ENCODE measurements around the gene ITPKB. TPM values are rescaled to one million over a fixed set of nuclear protein-coding genes. Genes with fewer than 3 reads are reported as not detected.
A peak's percentile ranks its signal among the peaks of the same experiment; 100 is the strongest.

ITPKB gene
- total RNA-seq, 1 experiment from 2014 or later: 4.0 TPM

DNA sequence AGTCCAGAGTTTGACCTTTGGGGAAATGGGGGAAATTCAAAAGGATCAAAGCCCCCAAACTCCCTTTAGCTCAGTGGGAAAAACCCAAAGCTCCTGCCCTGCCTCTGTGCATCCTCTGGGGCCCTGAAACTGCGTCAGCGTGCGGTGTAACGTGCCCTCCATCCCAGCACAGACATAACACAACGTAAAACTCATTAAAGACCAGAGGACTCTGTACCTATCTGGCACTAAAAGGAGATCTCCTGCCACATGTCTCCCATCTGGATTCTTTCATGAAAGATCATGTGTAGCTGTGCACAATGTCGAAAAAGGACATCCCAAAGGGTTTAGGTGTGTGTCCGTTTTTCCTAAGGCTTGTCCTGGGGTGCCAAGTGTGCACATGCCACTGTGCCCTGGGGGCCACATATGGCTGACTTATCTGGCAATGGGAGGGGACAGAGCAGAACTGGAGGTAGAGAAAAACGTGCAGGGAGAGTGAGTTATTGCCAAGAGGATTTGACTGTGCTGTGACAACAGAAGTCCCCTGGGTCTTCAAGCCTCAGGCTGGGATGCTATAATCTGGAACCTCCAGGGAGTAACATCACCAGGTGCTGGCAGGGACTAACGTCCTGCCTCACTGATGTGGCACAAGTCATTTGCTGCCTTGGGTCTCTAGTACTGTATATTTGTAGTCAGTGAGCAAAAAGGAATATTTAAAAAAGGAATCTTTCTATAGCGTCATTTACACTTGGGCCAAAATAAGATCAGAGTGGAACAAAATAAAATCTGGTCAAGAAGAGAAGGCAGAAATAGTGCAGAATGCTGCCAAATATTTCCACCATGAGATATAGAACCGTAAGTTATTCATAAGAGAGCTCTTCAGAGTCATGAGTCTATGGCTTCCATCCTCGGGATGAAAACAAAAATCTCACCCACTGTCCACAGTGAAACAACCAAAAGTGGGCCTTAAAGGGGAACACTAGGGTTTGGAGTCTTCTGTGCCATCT is 52.3 kb downstream of the ITPKB start:
- Histone ChIP-seq H3K4me3 (no peak overlapping the region), H3K27me3 (replicated peaks) (no peaks in the 10 kb centered on the region), H3K9me3 (replicated peaks) (no peaks in the 10 kb centered on the region), H3K36me3 (no peaks in the 10 kb centered on the region), H3K4me1 (replicated peaks) (no peaks in the 10 kb centered on the region), H3K27ac (no peak overlapping the region)
- no peak for DNase-seq (ENCODE audit: low read depth in 1 of 2, low spot score in 2 of 2)

GRCh38 chr1:226685196-226685820 is 53.8 kb downstream of the ITPKB start:
- Histone ChIP-seq H3K4me1 (replicated peaks) (peaks cover 9% of the 10 kb centered on the region), H3K27ac (no peak overlapping the region), H3K27me3 (replicated peaks) (no peaks in the 10 kb centered on the region), H3K9me3 (replicated peaks) (no peaks in the 10 kb centered on the region), H3K36me3 (no peaks in the 10 kb centered on the region), H3K4me3 (no peak overlapping the region)
- no peak for DNase-seq (ENCODE audit: low read depth in 1 of 2, low spot score in 2 of 2)

GRCh38 chr1:226684026-226684425 is 55.1 kb downstream of the ITPKB start:
- no peak overlapping the region for H3K27ac ChIP-seq

DNA sequence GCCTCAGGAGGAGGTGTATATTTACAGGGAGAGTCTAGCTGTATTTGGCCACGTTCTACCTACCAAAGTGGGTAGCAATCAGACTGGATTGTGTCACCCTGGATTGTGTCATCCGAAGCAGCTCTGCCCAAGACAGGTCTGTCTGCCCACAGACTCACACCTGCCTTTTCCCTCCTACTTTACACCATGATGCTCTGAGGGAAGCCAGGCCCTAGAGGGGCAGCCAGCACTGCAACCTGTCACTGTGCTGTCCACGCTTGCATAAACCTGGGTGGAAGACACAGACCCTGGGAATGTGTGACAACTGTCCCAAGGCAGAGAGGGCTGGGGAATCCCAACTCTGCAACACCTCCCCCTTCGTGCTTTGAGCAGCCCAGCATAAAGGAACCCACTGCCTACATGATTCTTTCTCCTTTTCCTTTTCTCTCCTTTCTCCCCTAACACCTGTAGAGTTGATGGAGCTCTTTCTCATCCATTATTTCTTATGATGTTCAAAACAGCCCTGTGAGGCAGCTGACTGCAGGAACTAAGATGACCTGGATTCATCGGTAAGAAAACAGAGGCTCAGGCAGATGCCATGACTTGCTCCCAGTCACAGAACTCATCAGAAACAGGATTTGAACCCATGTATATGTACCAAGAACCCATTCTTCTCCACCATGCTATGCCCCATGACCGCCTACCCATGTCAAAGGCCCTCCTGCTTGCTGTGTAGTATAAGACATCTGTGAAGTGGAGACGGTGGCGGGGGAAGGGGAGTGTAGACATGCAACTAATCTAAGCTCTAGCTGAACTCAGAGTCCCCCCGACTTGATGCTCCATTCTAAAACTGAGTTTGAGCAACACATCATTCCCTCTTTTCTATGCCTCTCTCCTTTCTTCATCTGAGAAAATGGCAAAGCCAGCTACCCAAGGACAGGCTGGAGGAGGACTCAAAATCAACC is 55.9 kb downstream of the ITPKB start:
- no peak overlapping the region for H3K4me3 ChIP-seq
- no peaks in the 10 kb centered on the region for H3K9me3 ChIP-seq (replicated peaks)
- no peaks in the 10 kb centered on the region for H3K27me3 ChIP-seq (replicated peaks)
- H3K36me3 ChIP-seq: no peaks in the 10 kb centered on the region
- no peak for DNase-seq (ENCODE audit: low read depth in 1 of 2, low spot score in 2 of 2)
- peaks cover 18% of the 10 kb centered on the region for H3K4me1 ChIP-seq (replicated peaks)
- no peak overlapping the region for H3K27ac ChIP-seq

More at GRCh38 chr1:226684026-226684425, 55.1 kb downstream of the ITPKB start:
- H3K27me3 ChIP-seq (replicated peaks): no peaks in the 10 kb centered on the region
- H3K36me3 ChIP-seq: no peaks in the 10 kb centered on the region
- peaks cover 15% of the 10 kb centered on the region for H3K4me1 ChIP-seq (replicated peaks)
- H3K4me3 ChIP-seq: no peak overlapping the region
- DNase-seq (ENCODE audit: low read depth in 1 of 2, low spot score in 2 of 2): no peak
- no peaks in the 10 kb centered on the region for H3K9me3 ChIP-seq (replicated peaks)

DNA sequence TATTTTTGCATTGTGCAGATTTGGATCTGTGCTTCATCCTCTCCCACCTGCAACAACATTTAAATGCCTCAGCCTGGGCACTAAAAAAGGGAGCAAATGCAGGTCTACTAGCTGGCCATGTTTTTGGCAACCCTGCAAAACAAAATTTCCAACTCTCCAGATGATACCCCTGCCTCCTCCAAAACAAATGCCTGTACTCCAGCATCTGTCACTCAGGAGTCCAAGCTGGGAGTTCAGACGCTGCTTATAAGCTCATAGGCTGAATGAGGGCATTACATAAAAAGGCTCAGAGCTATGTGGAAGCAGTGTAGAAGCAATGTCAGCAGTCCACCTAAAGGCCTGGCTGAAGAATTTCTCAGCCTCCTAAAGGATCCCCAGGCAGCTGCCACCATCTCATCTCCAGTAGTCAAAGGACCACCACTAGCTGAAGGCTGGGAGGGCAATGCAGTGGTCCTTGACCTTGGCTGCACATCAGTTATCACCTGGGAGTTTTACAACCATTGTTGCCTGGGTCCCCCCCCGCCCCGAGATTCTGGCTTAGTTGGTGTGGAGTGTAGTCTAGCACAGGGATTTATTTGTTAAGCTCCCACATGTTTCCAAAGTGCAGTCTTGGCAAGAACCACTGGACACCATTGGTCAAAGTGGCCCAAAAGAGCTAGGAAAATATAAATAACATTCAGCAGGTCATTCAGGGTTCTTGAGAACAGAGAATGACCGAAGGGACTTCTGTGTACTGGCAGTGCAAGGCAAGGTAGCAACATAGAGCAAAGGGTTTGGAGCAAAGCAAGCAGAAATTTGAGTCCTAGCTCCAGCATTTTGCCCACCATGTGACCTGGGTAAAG is 57.2 kb downstream of the ITPKB start:
- no peaks in the 10 kb centered on the region for H3K27me3 ChIP-seq (replicated peaks)
- no peak overlapping the region for H3K27ac ChIP-seq
- H3K4me1 ChIP-seq (replicated peaks): peaks cover 31% of the 10 kb centered on the region
- DNase-seq (ENCODE audit: low read depth in 1 of 2, low spot score in 2 of 2): no peak
- no peaks in the 10 kb centered on the region for H3K36me3 ChIP-seq
- H3K9me3 ChIP-seq (replicated peaks): no peaks in the 10 kb centered on the region
- no peak overlapping the region for H3K4me3 ChIP-seq

DNA sequence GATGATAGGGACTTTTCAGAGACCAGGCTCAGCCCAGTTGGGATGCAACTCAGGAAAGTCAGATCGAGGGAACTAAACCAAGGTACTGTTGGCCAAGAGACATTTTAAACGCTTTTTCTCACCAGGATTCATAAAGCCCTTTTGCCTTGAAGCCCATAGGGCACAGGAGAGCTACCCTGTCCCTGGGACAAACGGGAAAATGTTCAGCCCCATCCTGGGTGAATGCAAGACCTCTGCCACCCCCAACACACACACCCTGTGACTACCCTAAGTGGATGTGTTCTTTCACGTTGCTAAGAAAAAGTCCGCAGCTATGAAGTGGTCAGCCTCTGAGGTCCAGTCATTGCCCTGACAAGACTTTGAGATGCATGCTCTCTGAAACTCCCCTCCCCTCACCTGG is 58.4 kb downstream of the ITPKB start:
- Histone ChIP-seq H3K36me3 (no peaks in the 10 kb centered on the region), H3K4me3 (peak overlapping the region; percentile 28), H3K27ac (peak overlapping the region; percentile 70), H3K4me1 (replicated peaks) (peaks cover 41% of the 10 kb centered on the region), H3K27me3 (replicated peaks) (no peaks in the 10 kb centered on the region), H3K9me3 (replicated peaks) (no peaks in the 10 kb centered on the region)
- DNase-seq (ENCODE audit: low read depth in 1 of 2, low spot score in 2 of 2): no peak

DNA sequence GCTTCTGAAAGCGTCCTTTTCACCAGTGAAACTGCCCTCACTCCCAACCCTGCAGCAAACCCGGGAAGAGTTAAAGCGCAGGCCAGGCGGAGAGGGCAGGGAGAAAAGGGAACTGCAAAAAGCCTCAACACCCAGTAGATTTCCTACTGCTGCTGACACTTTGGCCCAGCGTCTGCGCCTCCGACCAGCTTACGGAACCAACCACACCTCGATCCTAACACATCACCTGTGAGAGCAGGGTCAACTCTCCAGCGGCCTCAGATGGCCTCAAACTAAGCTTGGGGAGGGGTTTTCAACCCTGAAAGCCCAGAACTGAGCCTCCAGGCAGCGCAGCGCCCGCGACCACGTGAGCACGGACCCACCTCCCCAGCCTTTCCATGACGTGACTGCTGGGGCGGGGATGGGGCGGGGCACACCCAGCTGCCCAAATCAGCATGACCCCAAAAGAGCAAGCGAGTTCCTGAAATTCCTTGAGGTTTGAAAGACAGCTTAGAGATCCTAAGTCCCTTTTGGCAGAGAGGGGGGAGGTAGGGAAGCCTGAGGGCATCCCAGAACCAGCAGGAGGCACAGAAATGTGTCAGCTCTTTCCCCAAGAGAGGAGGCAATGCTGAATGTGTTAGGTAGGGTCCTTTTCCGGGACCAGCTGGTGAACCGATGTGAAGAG is 59.1 kb downstream of the ITPKB start:
- Histone ChIP-seq H3K4me1 (replicated peaks) (peaks cover 41% of the 10 kb centered on the region), H3K36me3 (no peaks in the 10 kb centered on the region), H3K27ac (peak overlapping the region; percentile 70), H3K27me3 (replicated peaks) (no peaks in the 10 kb centered on the region), H3K4me3 (peak overlapping the region; percentile 28), H3K9me3 (replicated peaks) (no peaks in the 10 kb centered on the region)
- DNase-seq (ENCODE audit: low read depth in 1 of 2, low spot score in 2 of 2): peak; percentile 87 to 90

DNA sequence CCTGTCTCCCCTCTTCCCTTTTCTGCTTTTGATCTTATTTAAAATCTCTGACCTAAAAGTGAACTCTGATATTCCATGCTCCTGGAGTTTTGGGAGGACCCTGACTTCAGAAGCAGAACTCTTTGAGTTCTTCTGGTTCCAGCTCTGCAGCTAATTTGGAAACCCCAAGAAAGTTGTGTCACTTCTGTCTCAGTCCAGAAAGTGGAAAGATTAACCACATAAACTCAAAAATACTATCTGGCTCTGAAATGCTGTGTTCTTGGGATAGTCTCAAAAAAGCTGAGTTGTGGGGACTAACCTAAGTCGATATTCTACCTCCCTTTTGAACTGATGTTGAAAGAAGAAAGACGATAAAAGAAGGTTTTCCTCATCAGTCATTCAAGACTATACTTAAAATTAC is 59.8 kb downstream of the ITPKB start:
- Histone ChIP-seq H3K27ac (no peak overlapping the region), H3K27me3 (replicated peaks) (no peaks in the 10 kb centered on the region), H3K9me3 (replicated peaks) (no peaks in the 10 kb centered on the region), H3K36me3 (no peaks in the 10 kb centered on the region), H3K4me1 (replicated peaks) (peaks cover 41% of the 10 kb centered on the region), H3K4me3 (no peak overlapping the region)
- no peak for DNase-seq (ENCODE audit: low read depth in 1 of 2, low spot score in 2 of 2)

DNA sequence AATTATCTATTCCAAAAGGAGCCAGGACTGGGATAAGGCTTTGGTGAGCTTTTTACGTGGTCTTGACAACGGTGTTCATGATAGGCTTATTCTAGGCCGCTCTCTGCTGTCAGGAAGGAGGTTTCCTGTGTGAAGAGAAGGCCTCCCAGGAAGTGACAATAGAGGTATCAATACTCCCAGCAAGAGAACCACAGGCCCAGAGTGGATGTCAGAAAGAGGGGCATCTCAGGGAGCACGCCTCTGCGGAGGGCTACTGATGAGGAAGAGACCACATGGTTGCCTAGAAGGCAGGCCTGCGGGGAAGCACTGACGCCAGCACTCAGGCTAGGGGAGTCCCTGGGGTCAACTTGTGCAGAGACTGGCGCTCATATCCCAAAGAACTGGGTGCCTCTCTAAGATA is 60.4 kb downstream of the ITPKB start:
- no peak for DNase-seq (ENCODE audit: low read depth in 1 of 2, low spot score in 2 of 2)
- H3K27ac ChIP-seq: no peak overlapping the region
- no peak overlapping the region for H3K4me3 ChIP-seq
- H3K27me3 ChIP-seq (replicated peaks): no peaks in the 10 kb centered on the region
- H3K9me3 ChIP-seq (replicated peaks): no peaks in the 10 kb centered on the region
- peaks cover 41% of the 10 kb centered on the region for H3K4me1 ChIP-seq (replicated peaks)
- no peaks in the 10 kb centered on the region for H3K36me3 ChIP-seq

- no peak for DNase-seq (ENCODE audit: low read depth in 1 of 2, low spot score in 2 of 2)
Measured at GRCh38 chr1:226678251-226678650, 60.8 kb downstream of the ITPKB start.

DNA sequence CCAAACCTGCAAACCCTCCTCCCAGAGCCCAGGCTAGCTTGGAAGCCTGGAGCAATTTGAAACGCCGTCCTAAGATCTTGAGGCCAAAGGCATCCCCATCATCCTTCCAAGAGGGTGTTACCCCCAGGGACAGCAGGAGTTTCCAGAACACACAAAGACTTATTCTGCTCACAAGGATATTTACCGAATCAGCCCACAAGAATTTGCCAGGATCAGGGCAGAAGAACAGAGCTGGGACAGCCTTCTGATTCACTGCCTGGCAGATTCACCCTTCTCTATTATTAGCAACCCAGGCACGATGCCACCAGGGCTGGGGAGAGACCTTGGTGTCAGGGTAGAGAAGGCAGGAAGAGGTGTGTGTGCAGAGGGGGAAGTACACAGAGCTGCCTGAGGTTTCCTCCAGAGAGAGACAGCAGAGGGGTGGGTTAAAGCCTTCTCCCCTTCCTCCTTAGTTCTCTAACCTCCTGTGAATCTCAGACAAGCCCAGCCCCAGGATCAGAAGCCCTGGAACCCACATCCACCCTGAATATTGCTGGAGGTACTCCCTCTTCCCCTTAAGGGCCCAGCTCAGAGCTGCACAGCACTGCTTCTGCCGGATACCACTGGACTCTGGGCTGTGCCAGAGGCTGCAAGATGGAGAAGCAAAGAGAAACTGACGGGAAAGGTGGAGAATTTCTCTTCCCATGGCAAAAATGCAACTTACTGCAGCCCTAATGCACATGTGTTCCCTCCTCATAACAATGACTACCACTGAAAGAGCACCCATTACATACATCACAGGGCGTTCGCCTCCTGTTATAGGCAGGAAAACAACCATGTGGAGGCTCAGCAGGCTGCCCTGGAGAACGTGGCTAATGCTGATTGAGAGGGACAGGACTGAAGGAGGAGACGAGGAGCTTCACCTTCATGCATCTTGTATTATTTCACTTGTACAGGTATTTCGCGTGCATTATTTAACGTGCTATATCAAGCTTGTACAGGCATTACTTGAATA is 61.8 kb downstream of the ITPKB start:
- H3K4me1 ChIP-seq (replicated peaks): peaks cover 41% of the 10 kb centered on the region
- no peaks in the 10 kb centered on the region for H3K36me3 ChIP-seq
- H3K27ac ChIP-seq: peak overlapping the region; percentile 28
- no peaks in the 10 kb centered on the region for H3K27me3 ChIP-seq (replicated peaks)
- H3K9me3 ChIP-seq (replicated peaks): no peaks in the 10 kb centered on the region
- H3K4me3 ChIP-seq: no peak overlapping the region
- peak; percentile 85 for DNase-seq (ENCODE audit: low read depth in 1 of 2, low spot score in 2 of 2)

More at GRCh38 chr1:226678251-226678650, 60.8 kb downstream of the ITPKB start:
- H3K27me3 ChIP-seq (replicated peaks): no peaks in the 10 kb centered on the region
- H3K4me3 ChIP-seq: no peak overlapping the region
- peaks cover 41% of the 10 kb centered on the region for H3K4me1 ChIP-seq (replicated peaks)
- no peaks in the 10 kb centered on the region for H3K36me3 ChIP-seq
- H3K9me3 ChIP-seq (replicated peaks): no peaks in the 10 kb centered on the region
- H3K27ac ChIP-seq: no peak overlapping the region

All from SJSA1 (cell line).